Measurements from ENCODE around the gene GRK5.

GRK5 gene

DNA sequence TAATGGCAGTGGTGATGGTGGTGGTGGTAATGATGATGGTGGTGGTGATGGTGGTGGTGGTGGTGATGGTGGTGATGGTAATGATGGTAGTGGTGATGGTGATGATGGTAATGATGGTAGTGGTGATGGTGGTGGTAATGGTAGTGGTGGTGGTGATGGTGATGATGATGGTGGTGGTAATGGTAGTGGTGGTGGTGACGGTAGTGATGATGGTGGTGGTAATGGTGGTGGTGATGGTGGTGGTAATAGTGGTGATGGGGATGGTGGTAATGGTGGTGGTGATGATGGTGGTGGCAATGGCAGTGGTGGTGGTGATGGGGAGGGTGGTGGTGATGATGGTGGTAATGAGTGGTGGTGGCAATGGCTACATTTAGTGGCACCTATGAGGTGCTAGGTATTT lies 105.7 kb downstream of the GRK5 start:
- Histone ChIP-seq H3K79me2 (ENCODE audit: control insufficient read depth, low read length) (peaks cover 4% of the 10 kb centered on the region; the same call in 1 of the 2 replicates), H3F3A (ENCODE audit: control insufficient read depth, insufficient read depth) (peaks cover 9% of the 10 kb centered on the region; the same call in 1 of the 2 replicates), H3K27me3 (ENCODE audit: control insufficient read depth, low read length) (peaks cover 3% of the 10 kb centered on the region), H3K4me1 (ENCODE audit: control insufficient read depth, low read length) (peaks cover 38% of the 10 kb centered on the region), H3K4me3 (ENCODE audit: low read length) (no peak overlapping the region), H3K9me3 (ENCODE audit: control insufficient read depth, insufficient read depth, low read length) (no peaks in the 10 kb centered on the region), H3K4me2 (ENCODE audit: low read length) (no peak overlapping the region), H3K27ac (ENCODE audit: low read depth, low read length) (no peak overlapping the region), H3K9me2 (replicated peaks; ENCODE audit: control insufficient read depth, low read length) (no peaks in the 10 kb centered on the region), H3K36me3 (ENCODE audit: control insufficient read depth, low read length) (no peaks in the 10 kb centered on the region), H4K20me1 (ENCODE audit: control insufficient read depth, insufficient read depth, low read depth, low read length) (no peaks in the 10 kb centered on the region)
- TF ChIP-seq, protein P1, sequence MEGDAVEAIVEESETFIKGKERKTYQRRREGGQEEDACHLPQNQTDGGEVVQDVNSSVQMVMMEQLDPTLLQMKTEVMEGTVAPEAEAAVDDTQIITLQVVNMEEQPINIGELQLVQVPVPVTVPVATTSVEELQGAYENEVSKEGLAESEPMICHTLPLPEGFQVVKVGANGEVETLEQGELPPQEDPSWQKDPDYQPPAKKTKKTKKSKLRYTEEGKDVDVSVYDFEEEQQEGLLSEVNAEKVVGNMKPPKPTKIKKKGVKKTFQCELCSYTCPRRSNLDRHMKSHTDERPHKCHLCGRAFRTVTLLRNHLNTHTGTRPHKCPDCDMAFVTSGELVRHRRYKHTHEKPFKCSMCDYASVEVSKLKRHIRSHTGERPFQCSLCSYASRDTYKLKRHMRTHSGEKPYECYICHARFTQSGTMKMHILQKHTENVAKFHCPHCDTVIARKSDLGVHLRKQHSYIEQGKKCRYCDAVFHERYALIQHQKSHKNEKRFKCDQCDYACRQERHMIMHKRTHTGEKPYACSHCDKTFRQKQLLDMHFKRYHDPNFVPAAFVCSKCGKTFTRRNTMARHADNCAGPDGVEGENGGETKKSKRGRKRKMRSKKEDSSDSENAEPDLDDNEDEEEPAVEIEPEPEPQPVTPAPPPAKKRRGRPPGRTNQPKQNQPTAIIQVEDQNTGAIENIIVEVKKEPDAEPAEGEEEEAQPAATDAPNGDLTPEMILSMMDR (IDR thresholded peaks at IDR 0.05; ENCODE audit: low read depth, low read length, poor library complexity, severe bottlenecking), result no peak
- no peak for TF ChIP-seq EZH2phosphoT487 (IDR thresholded peaks at IDR 0.05; ENCODE audit: borderline replicate concordance, low read length)

DNA sequence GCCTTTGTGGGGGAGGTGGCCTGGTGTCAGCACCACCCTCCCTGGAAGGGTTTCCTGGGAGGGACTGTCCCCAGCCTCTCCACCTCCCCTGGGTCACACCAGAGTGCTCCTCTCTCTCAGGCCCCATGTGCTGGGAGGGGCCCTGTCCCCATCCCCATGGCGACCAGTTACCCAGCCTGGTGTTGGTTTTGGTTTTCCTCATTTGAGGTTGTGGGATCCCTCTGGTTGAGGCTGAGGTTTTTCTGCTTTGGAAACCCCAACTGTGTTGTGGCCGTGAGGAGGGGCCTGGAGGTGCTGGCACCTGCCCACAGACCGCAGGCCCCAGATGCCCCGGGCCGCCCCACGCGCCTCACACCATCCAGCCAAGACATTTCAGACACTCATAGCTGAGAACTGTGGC lies 106.3 kb downstream of the GRK5 start:
- Histone ChIP-seq H3K36me3 (ENCODE audit: control insufficient read depth, low read length) (no peaks in the 10 kb centered on the region), H3K27me3 (ENCODE audit: control insufficient read depth, low read length) (peaks cover 8% of the 10 kb centered on the region), H3K9me2 (replicated peaks; ENCODE audit: control insufficient read depth, low read length) (no peaks in the 10 kb centered on the region), H3K9me3 (ENCODE audit: control insufficient read depth, insufficient read depth, low read length) (no peaks in the 10 kb centered on the region), H4K20me1 (ENCODE audit: control insufficient read depth, insufficient read depth, low read depth, low read length) (no peaks in the 10 kb centered on the region), H3K27ac (ENCODE audit: low read depth, low read length) (no peak overlapping the region), H3K4me3 (ENCODE audit: low read length) (no peak overlapping the region), H3K4me1 (ENCODE audit: control insufficient read depth, low read length) (peaks cover 32% of the 10 kb centered on the region), H3F3A (ENCODE audit: control insufficient read depth, insufficient read depth) (peaks cover 9% of the 10 kb centered on the region; the same call in 1 of the 2 replicates), H3K79me2 (ENCODE audit: control insufficient read depth, low read length) (no peaks in the 10 kb centered on the region), H3K4me2 (ENCODE audit: low read length) (no peak overlapping the region)
- no peak for TF ChIP-seq EZH2phosphoT487 (IDR thresholded peaks at IDR 0.05; ENCODE audit: borderline replicate concordance, low read length)
- TF ChIP-seq, protein P1 (IDR thresholded peaks at IDR 0.05; ENCODE audit: low read depth, low read length, poor library complexity, severe bottlenecking), result no peak

DNA sequence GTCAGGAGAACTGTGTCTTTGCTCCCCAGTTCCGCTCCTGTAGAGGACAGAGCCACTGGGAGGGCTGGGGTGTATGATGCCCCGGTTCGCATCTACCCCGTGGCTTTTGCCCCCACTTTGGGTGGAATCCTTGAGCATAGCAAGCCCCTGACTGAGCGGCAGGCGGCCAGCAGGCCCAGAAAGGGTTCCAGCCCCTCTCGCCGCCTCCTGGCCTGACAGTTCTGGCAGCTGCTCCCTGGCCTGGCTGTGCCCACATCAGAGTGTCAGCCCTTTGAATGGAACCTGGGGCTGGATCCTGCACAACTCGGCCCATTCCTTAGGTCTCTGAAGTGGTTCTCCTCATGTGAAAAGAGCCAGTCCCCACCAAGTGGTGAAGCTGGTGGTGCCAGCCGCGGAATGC lies 106.7 kb downstream of the GRK5 start:
- Histone ChIP-seq H3K27ac (ENCODE audit: low read depth, low read length) (no peak overlapping the region), H3K9me2 (replicated peaks; ENCODE audit: control insufficient read depth, low read length) (no peaks in the 10 kb centered on the region), H3K4me3 (ENCODE audit: low read length) (no peak overlapping the region), H3K79me2 (ENCODE audit: control insufficient read depth, low read length) (no peaks in the 10 kb centered on the region), H3K4me2 (ENCODE audit: low read length) (no peak overlapping the region), H3K36me3 (ENCODE audit: control insufficient read depth, low read length) (no peaks in the 10 kb centered on the region), H4K20me1 (ENCODE audit: control insufficient read depth, insufficient read depth, low read depth, low read length) (no peaks in the 10 kb centered on the region), H3F3A (ENCODE audit: control insufficient read depth, insufficient read depth) (peaks cover 9% of the 10 kb centered on the region; the same call in 1 of the 2 replicates), H3K27me3 (ENCODE audit: control insufficient read depth, low read length) (peaks cover 13% of the 10 kb centered on the region), H3K9me3 (ENCODE audit: control insufficient read depth, insufficient read depth, low read length) (no peaks in the 10 kb centered on the region), H3K4me1 (ENCODE audit: control insufficient read depth, low read length) (peaks cover 28% of the 10 kb centered on the region)
- no peak for TF ChIP-seq EZH2phosphoT487 (IDR thresholded peaks at IDR 0.05; ENCODE audit: borderline replicate concordance, low read length)
- TF ChIP-seq, protein P1 (IDR thresholded peaks at IDR 0.05; ENCODE audit: low read depth, low read length, poor library complexity, severe bottlenecking), result no peak
